Upper lobe of left lung (tissue), 6 donors: ENCODE measurements around the gene EPHB3. TPM values are rescaled to one million over a fixed set of nuclear protein-coding genes. Genes with fewer than 3 reads are reported as not detected.

Experiments used
- ATAC-seq, 2 donors: fragments of 200-7000 bp; cut with Tn5 transposase; one replicate each; pipeline ENCODE4 v1.9.1; 2022; ENCODE audit warnings: mild to moderate bottlenecking in 2 of 2, moderate library complexity in 2 of 2; ENCODE audit not compliant: low FRiP score in 2 of 2
- DNase-seq, 2 donors: peaks; one replicate each; pipeline ENCODE4 v3.0.0-alpha.2; 2019 to 2020
- H3K27ac ChIP-seq, 4 donors: fragments of 200-600 bp; sonication (generic); one replicate each; pipeline ENCODE4 v1.5.1; 2016 to 2019
- H3K27me3 ChIP-seq, 4 donors: fragments of 200-600 bp; sonication (generic); one replicate each; pipeline ENCODE4 v1.5.1; 2017 to 2019
- H3K36me3 ChIP-seq, 4 donors: fragments of 200-600 bp; sonication (generic); one replicate each; pipeline ENCODE4 v1.5.1; 2016 to 2019
- H3K4me1 ChIP-seq, 4 donors: fragments of 200-600 bp; sonication (generic); one replicate each; pipeline ENCODE4 v1.5.1; 2018 to 2019
- H3K4me3 ChIP-seq, 4 donors: fragments of 200-600 bp; sonication (generic); one replicate each; pipeline ENCODE4 v1.5.1; 2017 to 2019; ENCODE audit warnings: mild to moderate bottlenecking in 2 of 4, moderate library complexity in 1 of 4
- H3K9me3 ChIP-seq, 4 donors: fragments of 200-600 bp; sonication (generic); one replicate each; pipeline ENCODE4 v1.5.1; 2018 to 2019
- EP300 ChIP-seq, 4 donors: sonication (generic); formaldehyde crosslinking; IDR thresholded peaks; one replicate each; pipeline ENCODE4 v1.5.1; 2017; ENCODE audit warnings: antibody characterized with exemption in 4 of 4, control low read depth in 2 of 4
- POLR2A ChIP-seq, 4 donors: fragments of 450-650 bp; IDR thresholded peaks; one replicate each; pipeline ENCODE4 v1.5.1; 2016 to 2017; ENCODE audit warnings: antibody characterized with exemption in 4 of 4, mild to moderate bottlenecking in 2 of 4
- POLR2AphosphoS5 ChIP-seq, 2 donors: sonication (generic); formaldehyde crosslinking; IDR thresholded peaks; one replicate each; pipeline ENCODE4 v1.5.1; 2017; ENCODE audit warnings: antibody characterized with exemption in 2 of 2
- WGBS, 2 donors: methylation state at CpG; one replicate each; pipeline ENCODE4 v1.1.5; 2017 to 2018; 5-methylcytosine and 5-hydroxymethylcytosine counted together
- total RNA-seq, 6 donors: library from RNA; depleted of rRNA in 4 of 6; stranded (reverse); fragments of >200 nt in 4 of 6; gene quantifications; one replicate each; pipeline versions ENCODE4 v1.1.0 to v1.2.1, GENCODE V29; 2016 to 2021
- TF ChIP-seq, protein P1 (sequence below), 6 experiments: fragments of 450-650 bp in 4 of 6; fragments of 200-600 bp in 2 of 6; sonication (generic) in 2 of 6; IDR thresholded peaks; one replicate each; pipeline ENCODE4 v1.5.1; 2016 to 2019; ENCODE audit warnings: antibody characterized with exemption in 6 of 6
- donor health status: DM: no; HTN: no; CAD: no; lungs with moderate emphysema.
- donor health status: DM: no; HTN: yes; CAD: no; lungs with severe emphysema.

EPHB3 gene
- total RNA-seq, 6 donors from 2014 or later: 3.1 to 10.0 (median 7.2) TPM

DNA sequence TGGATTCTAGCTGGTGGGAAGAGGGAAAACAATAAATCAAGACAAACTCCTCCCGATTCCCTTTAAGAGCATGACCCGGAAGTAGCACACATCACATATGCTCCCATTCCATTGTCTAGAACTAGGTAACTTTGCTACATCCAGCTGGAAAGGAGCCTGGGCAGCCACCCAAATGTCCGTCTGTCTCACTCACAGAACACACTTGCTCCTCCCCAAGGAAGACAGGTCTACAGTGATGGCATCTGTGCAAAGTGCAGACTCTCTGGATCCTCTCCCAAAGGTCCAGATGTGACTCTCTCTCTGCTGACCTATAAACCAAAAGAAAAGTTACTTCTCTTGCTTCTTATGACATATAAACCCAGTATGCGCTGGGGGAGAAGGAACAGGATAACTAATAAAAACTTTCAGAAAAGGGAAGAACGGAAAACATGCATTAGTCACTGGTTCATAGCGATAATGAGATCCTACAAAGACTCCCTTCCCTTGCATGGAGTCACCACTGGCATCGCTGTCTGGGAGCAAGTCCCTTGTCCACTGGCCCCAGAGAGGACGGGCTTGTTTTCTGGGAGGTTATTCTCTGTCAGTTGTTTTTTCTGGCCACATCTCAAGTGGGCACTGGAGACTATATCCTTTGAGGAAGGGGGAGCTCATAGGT is 29.8 kb upstream of the EPHB3 start:
- Histone ChIP-seq H3K36me3 (no peaks in the 10 kb centered on the region), H3K27me3 (no peaks in the 10 kb centered on the region), H3K27ac (no peak overlapping the region), H3K4me3 (no peak overlapping the region), H3K4me1 (no peaks in the 10 kb centered on the region), H3K9me3 (no peaks in the 10 kb centered on the region)
- no peak for DNase-seq
- TF ChIP-seq POLR2A (IDR thresholded peaks at IDR 0.05): no peak
- TF ChIP-seq POLR2AphosphoS5 (IDR thresholded peaks at IDR 0.05): no peak
- TF ChIP-seq, protein P1, sequence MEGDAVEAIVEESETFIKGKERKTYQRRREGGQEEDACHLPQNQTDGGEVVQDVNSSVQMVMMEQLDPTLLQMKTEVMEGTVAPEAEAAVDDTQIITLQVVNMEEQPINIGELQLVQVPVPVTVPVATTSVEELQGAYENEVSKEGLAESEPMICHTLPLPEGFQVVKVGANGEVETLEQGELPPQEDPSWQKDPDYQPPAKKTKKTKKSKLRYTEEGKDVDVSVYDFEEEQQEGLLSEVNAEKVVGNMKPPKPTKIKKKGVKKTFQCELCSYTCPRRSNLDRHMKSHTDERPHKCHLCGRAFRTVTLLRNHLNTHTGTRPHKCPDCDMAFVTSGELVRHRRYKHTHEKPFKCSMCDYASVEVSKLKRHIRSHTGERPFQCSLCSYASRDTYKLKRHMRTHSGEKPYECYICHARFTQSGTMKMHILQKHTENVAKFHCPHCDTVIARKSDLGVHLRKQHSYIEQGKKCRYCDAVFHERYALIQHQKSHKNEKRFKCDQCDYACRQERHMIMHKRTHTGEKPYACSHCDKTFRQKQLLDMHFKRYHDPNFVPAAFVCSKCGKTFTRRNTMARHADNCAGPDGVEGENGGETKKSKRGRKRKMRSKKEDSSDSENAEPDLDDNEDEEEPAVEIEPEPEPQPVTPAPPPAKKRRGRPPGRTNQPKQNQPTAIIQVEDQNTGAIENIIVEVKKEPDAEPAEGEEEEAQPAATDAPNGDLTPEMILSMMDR (IDR thresholded peaks at IDR 0.05): no peak
- 57 to 62% methylated on average over 8 of the region's 8 CpGs for WGBS, 2 donors
- ATAC-seq: no peak

DNA sequence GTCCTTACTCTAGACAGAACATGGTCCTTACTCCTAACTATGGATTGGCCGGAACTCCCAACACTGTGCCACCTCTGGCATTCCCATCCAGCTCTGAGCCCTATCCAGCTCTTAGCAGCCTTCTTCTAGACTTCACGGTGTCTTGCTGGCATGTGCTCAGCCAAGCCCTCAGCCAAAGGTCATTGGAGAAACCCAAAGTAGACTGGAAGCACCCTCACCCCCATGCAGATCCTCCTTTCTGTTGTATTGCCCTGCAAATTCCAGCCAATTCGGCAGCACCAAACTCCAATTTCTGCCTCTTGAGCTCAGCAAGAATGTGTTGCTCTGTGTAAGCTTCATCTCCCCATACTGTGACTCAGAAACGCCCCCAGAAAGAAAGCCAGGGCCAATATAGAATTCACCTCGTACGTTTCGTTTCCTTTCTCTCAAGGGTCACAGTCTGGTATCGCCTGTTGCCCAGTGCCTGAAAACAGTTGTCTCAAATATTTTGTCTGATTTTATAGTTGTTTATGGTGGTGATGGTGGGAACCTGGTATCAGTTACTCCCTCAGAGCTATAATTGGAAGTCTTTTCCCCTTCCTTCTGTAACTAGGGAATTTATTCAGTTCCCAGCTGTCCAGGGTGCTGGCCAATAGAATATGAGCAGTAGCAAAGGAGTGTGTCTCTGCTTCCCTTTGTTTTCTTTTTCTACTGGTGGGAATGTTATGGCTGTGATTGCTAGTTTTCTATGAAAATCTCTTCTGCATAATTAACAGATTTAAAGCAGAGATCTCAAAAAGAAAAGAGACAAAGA is 28.4 kb upstream of the EPHB3 start:
- 85 to 90% methylated on average over 8 of the region's 8 CpGs for WGBS, 2 donors
- Histone ChIP-seq H3K27me3 (no peaks in the 10 kb centered on the region), H3K27ac (no peak overlapping the region), H3K36me3 (no peaks in the 10 kb centered on the region), H3K4me1 (no peaks in the 10 kb centered on the region), H3K9me3 (no peaks in the 10 kb centered on the region), H3K4me3 (no peak overlapping the region)
- TF ChIP-seq POLR2A (IDR thresholded peaks at IDR 0.05) (no peak), POLR2AphosphoS5 (IDR thresholded peaks at IDR 0.05) (no peak), EP300 (IDR thresholded peaks at IDR 0.05) (no peak)
- TF ChIP-seq, protein P1 (IDR thresholded peaks at IDR 0.05): no peak
- ATAC-seq (no peak), DNase-seq (no peak)

DNA sequence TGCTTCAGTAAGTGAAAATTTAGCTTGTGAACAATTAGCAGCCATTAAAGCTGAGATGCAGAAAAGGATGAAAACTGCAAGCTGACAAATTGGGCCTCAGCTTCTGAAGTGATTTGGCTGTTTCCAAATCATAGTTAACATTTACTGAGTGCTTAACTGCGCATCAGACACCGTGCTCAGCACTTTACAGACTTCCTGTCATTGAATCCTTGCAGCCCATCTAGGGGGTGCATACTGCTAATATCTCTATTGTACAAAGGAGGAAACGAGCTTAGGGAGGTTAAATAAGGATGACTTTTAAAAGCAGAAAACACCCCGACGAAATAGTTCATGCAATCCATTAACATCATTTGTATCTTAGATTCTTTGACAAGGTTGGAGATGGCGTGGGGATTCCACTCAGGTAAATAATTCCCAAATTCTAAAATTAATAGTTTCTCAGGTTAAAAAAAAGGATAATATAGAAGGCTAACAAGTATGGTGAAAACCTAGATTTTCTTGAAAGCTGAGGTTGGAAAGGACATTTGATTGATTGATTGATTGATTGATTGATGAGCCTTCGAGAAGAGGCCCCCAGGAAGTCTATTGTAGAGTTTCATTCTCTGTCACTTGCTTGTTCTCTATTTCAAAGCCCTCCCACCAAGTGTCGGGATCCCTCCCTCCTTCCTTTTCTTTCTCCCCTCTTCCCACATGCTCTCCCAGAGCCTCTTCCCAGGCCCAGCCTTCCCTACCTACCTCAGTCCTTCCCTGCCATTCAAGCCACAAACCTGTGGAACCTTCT is 23.5 kb upstream of the EPHB3 start:
- 47 to 53% methylated on average over 8 of the region's 8 CpGs for WGBS, 2 donors
- H3K9me3 ChIP-seq: no peaks in the 10 kb centered on the region
- no peaks in the 10 kb centered on the region for H3K36me3 ChIP-seq
- ATAC-seq (no peak), DNase-seq (no peak)
- no peaks in the 10 kb centered on the region for H3K27me3 ChIP-seq
- no peak overlapping the region for H3K27ac ChIP-seq
- no peak overlapping the region for H3K4me3 ChIP-seq
- TF ChIP-seq, protein P1 (IDR thresholded peaks at IDR 0.05): no peak
- TF ChIP-seq POLR2A (IDR thresholded peaks at IDR 0.05) (no peak), POLR2AphosphoS5 (IDR thresholded peaks at IDR 0.05) (no peak), EP300 (IDR thresholded peaks at IDR 0.05) (no peak)
- no peaks in the 10 kb centered on the region for H3K4me1 ChIP-seq

DNA sequence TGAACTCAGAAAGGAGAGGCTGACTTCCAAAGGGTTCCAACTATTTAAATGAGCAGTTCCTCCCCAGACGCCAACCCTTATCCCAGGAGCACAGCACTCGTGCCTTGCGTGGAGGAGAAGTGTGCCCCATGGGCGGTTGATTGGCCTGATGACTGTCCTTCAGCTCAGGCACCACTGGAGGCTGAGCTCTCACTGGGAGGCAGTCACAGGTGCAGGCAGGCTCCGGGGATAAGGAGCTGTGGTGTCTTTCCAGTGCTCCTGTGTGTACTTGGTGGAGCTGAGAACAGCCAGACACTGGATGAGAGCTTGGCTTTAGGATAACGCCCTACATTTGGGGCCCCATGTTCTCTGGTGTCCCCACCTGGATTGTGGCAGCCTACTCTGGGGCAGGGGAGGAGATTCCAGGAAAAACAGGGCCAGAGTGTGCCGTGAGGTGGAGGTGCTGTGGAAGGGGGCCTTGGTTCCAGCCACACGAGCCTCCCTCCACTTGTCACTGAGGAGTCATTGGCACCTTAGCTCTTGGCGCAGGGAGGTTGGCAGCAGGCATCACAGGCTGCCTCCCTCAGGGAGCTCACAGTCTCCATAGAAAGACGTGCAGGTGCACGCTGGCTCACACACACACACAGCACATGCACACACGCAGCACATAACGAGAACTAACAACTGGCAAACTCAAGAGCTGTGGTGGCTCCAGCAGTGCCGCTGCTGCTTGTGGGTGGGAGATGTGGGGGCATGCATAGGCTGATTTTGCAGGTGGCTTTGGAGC is 22.7 kb upstream of the EPHB3 start:
- Histone ChIP-seq H3K27me3 (peaks cover 0 to 2% (median 0%) of the 10 kb centered on the region in 4 donors), H3K27ac (no peak overlapping the region), H3K4me1 (peaks cover 0 to 2% (median under 1%) of the 10 kb centered on the region in 4 donors), H3K36me3 (no peaks in the 10 kb centered on the region), H3K9me3 (no peaks in the 10 kb centered on the region), H3K4me3 (no peak overlapping the region)
- 82 to 87% methylated on average over 8 to 14 of the region's 14 CpGs for WGBS, 2 donors
- TF ChIP-seq POLR2AphosphoS5 (IDR thresholded peaks at IDR 0.05) (no peak), POLR2A (IDR thresholded peaks at IDR 0.05) (no peak), EP300 (IDR thresholded peaks at IDR 0.05) (no peak)
- TF ChIP-seq, protein P1 (IDR thresholded peaks at IDR 0.05): no peak
- DNase-seq: no peak
- no peak for ATAC-seq
